SK-N-SH (cell line): ENCODE results near the gene USP36. TPM values are rescaled to one million over a fixed set of nuclear protein-coding genes. Genes with fewer than 3 reads are reported as not detected.

ENCODE experiments used
- CTCF ChIA-PET: fragments of 300-600, 350-600 bp; formaldehyde crosslinking; extraction: SDS; loops from one replicate; lab custom pipeline; 2021; lab: Yijun Ruan, JAX
- POLR2A ChIA-PET: fragments of 350-600 bp; sonication (Branson Sonifier 250); formaldehyde crosslinking; extraction: SDS; loops from one replicate; lab custom pipeline; 2020; ENCODE audit warnings: antibody characterized with exemption, inconsistent platforms; lab: Yijun Ruan, JAX
- DNase-seq: peaks from one replicate; pipeline ENCODE4 v3.0.0; 2012
- H2AFZ ChIP-seq: fragments of 200-600 bp; sonication (generic); 2 replicates; pipeline ENCODE4 v1.8.1; 2016; ENCODE audit warnings: antibody characterized with exemption, mild to moderate bottlenecking, low read depth
- H3F3A ChIP-seq: fragments of 200-600 bp; sonication (generic); replicated peaks from 2 replicates; pipeline ENCODE3; 2016; ENCODE audit warnings: antibody characterized with exemption, mild to moderate bottlenecking; ENCODE audit not compliant: insufficient read depth
- H3K27ac ChIP-seq, 2 experiments: fragments of 200-500 bp in 1 of 2; fragments of 200-600 bp in 1 of 2; sonication (Bioruptor generic) in 1 of 2; sonication (generic), shearing (Covaris generic) in 1 of 2; 2 replicates each; pipeline versions ENCODE4 v1.5.1 to v1.6.1; 2014 to 2016; ENCODE audit warnings: low read depth in 2 of 2, inconsistent platforms in 1 of 2, low read length in 1 of 2, mild to moderate bottlenecking in 1 of 2, mixed read lengths in 1 of 2
- H3K27me3 ChIP-seq: fragments of 200-600 bp; sonication (generic), shearing (Covaris generic); 2 replicates; pipeline ENCODE4 v1.6.1; 2016; ENCODE audit warnings: mixed run types; ENCODE audit not compliant: insufficient read depth
- H3K36me3 ChIP-seq, 2 experiments: fragments of 200-500 bp in 1 of 2; fragments of 200-600 bp in 1 of 2; sonication (Bioruptor generic) in 1 of 2; sonication (generic) in 1 of 2; replicated peaks in 1 of 2; 2 replicates each; pipeline versions ENCODE3 to v1.5.1; 2014 to 2016; ENCODE audit warnings: low read length in 1 of 2, mild to moderate bottlenecking in 1 of 2; ENCODE audit not compliant: insufficient read depth in 2 of 2, control insufficient read depth in 1 of 2
- H3K4me1 ChIP-seq, 2 experiments: fragments of 200-500 bp in 1 of 2; fragments of 200-600 bp in 1 of 2; sonication (Bioruptor generic) in 1 of 2; sonication (generic), shearing (Covaris generic) in 1 of 2; 2 replicates each; pipeline versions ENCODE4 v1.5.1 to v1.6.1; 2014 to 2016; ENCODE audit warnings: low read depth in 1 of 2, low read length in 1 of 2, mixed run types in 1 of 2; ENCODE audit not compliant: insufficient read depth in 2 of 2, control insufficient read depth in 1 of 2
- H3K4me2 ChIP-seq: fragments of 200-600 bp; sonication (generic), shearing (Covaris generic); 2 replicates; pipeline ENCODE4 v1.6.1; 2017; ENCODE audit warnings: mixed run types
- H3K4me3 ChIP-seq, 2 experiments: fragments of 200-500 bp in 1 of 2; fragments of 200-600 bp in 1 of 2; sonication (Bioruptor generic) in 1 of 2; sonication (generic), shearing (Covaris generic) in 1 of 2; 2 replicates each; pipeline versions ENCODE4 v1.5.1 to v1.8.1; 2014 to 2016; ENCODE audit warnings: low read depth in 2 of 2, inconsistent platforms in 1 of 2, low read length in 1 of 2, mild to moderate bottlenecking in 1 of 2, mixed read lengths in 1 of 2, moderate library complexity in 1 of 2
- H3K79me2 ChIP-seq: fragments of 200-600 bp; sonication (generic); 2 replicates; pipeline ENCODE4 v1.8.1; 2017; ENCODE audit warnings: mild to moderate bottlenecking; ENCODE audit not compliant: insufficient read depth
- H3K9ac ChIP-seq: fragments of 200-600 bp; sonication (generic); 2 replicates; pipeline ENCODE4 v1.6.1; 2017; ENCODE audit warnings: mixed run types
- H3K9me2 ChIP-seq: fragments of 200-600 bp; sonication (generic); 2 replicates; pipeline ENCODE4 v1.6.1; 2017; ENCODE audit warnings: mixed run types
- H3K9me3 ChIP-seq: fragments of 200-600 bp; sonication (generic); 2 replicates; pipeline ENCODE4 v1.6.1; 2017; ENCODE audit warnings: mixed run types, mild to moderate bottlenecking, moderate library complexity
- H4K20me1 ChIP-seq: fragments of 200-600 bp; sonication (generic); 2 replicates; pipeline ENCODE4 v1.6.1; 2017; ENCODE audit warnings: mild to moderate bottlenecking, mixed run types; ENCODE audit not compliant: insufficient read depth
- EP300 ChIP-seq, 2 experiments: IDR thresholded peaks; 2 replicates each; pipeline versions ENCODE4 v1.4.0 to v1.6.1; 2012; ENCODE audit warnings: borderline replicate concordance in 1 of 2, low read depth in 1 of 2, low read length in 1 of 2
- EZH2phosphoT487 ChIP-seq: fragments of 200-600 bp; sonication (generic); IDR thresholded peaks from 2 replicates; pipeline ENCODE4 v1.6.1; 2017; ENCODE audit warnings: low read depth, mixed run types, mild to moderate bottlenecking, antibody characterized with exemption, moderate library complexity, borderline replicate concordance
- FOSL2 ChIP-seq: IDR thresholded peaks from 2 replicates; pipeline ENCODE4 v1.4.0; 2012; ENCODE audit warnings: low read depth, mild to moderate bottlenecking, moderate library complexity, borderline replicate concordance
- FOXJ3 ChIP-seq: sonication (generic); formaldehyde crosslinking; IDR thresholded peaks from 2 replicates; pipeline ENCODE4 v1.5.1; 2020; ENCODE audit warnings: mild to moderate bottlenecking, missing genetic modification reagents
- FOXM1 ChIP-seq: IDR thresholded peaks from 2 replicates; pipeline ENCODE4 v1.4.0; 2012; ENCODE audit warnings: low read depth, mild to moderate bottlenecking
- MXI1 ChIP-seq: IDR thresholded peaks from 2 replicates; pipeline ENCODE4 v1.6.1; 2012; ENCODE audit warnings: mild to moderate bottlenecking, low read depth, low read length, improper control_type of control experiment
- NFIC ChIP-seq: IDR thresholded peaks from 2 replicates; pipeline ENCODE4 v1.4.0; 2012; ENCODE audit warnings: borderline replicate concordance
- NRF1 ChIP-seq: IDR thresholded peaks from 2 replicates; pipeline ENCODE4 v1.6.1; 2012; ENCODE audit warnings: low read depth, mild to moderate bottlenecking, low read length
- RAD21 ChIP-seq: IDR thresholded peaks from 2 replicates; pipeline ENCODE4 v1.6.1; 2012; ENCODE audit warnings: mild to moderate bottlenecking, low read length
- RCOR1 ChIP-seq: fragments of 150-350 bp; IDR thresholded peaks from 2 replicates; pipeline ENCODE4 v1.6.1; 2017; ENCODE audit warnings: antibody characterized with exemption, low read length
- REST ChIP-seq: IDR thresholded peaks from 2 replicates; pipeline ENCODE4 v1.6.1; 2012; ENCODE audit warnings: mild to moderate bottlenecking, low read depth, low read length, moderate library complexity
- RFX5 ChIP-seq: IDR thresholded peaks from 2 replicates; pipeline ENCODE4 v1.6.1; 2012; ENCODE audit warnings: mild to moderate bottlenecking, improper control_type of control experiment, low read length
- RXRA ChIP-seq: IDR thresholded peaks from 2 replicates; pipeline ENCODE4 v1.4.0; 2012; ENCODE audit warnings: low read depth, mild to moderate bottlenecking, borderline replicate concordance
- SMC3 ChIP-seq: IDR thresholded peaks from 2 replicates; pipeline ENCODE4 v1.6.1; 2012; ENCODE audit warnings: low read depth, low read length, improper control_type of control experiment
- TAF1 ChIP-seq: IDR thresholded peaks from 2 replicates; pipeline ENCODE4 v1.6.1; 2012; ENCODE audit warnings: low read depth, mild to moderate bottlenecking, low read length, moderate library complexity, borderline replicate concordance
- TCF12 ChIP-seq: IDR thresholded peaks from 2 replicates; pipeline ENCODE4 v1.4.0; 2012
- TEAD4 ChIP-seq: IDR thresholded peaks from 2 replicates; pipeline ENCODE4 v1.4.0; 2012; ENCODE audit warnings: mild to moderate bottlenecking, borderline replicate concordance; ENCODE audit not compliant: insufficient read depth
- ZBTB33 ChIP-seq: IDR thresholded peaks from 2 replicates; pipeline ENCODE4 v1.4.0; 2012; ENCODE audit warnings: low read depth, borderline replicate concordance
- WGBS: methylation state at CpG from one replicate; pipeline ENCODE4 v1.1.6; 2017; ENCODE audit warnings: low lambda C conversion rate; 5-methylcytosine and 5-hydroxymethylcytosine counted together
- polyA plus RNA-seq, 3 experiments: library from polyadenylated mRNA; depleted of rRNA; stranded (reverse); fragments of >200 nt; gene quantifications; 2 replicates each; pipeline ENCODE4 v1.2.3, GENCODE V29; 2012
- TF ChIP-seq, protein P1 (sequence below): IDR thresholded peaks from 2 replicates; pipeline ENCODE4 v1.4.0; 2012; ENCODE audit warnings: low read depth
- TF ChIP-seq, protein P2 (sequence below): IDR thresholded peaks from 2 replicates; pipeline ENCODE4 v1.4.0; 2012; ENCODE audit warnings: low read depth, borderline replicate concordance

The USP36 gene
- polyA plus RNA-seq, 1 of the 3 experiments (the other 2 are of a cell fraction) = 34.6 TPM

DNA sequence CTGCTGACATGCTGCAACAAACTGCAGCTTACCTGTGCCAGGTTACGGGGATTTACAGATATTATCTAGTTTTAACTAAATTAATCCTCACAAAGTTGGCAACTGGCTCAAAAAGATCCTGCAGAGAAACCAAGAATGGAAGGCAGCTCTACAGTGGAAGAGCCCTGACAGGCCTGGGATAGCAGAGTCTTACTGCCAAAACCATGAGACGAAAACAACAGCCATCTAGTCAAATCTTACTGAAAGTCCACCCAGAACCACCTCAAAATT is 8.1 kb downstream of the USP36 start:
- Histone ChIP-seq H3K9me3 (no peaks in the 10 kb centered on the region), H3K4me3 (no peak overlapping the region), H3F3A (peaks cover 7% of the 10 kb centered on the region), H3K36me3 (peaks cover 74 to 86% of the 10 kb centered on the region in 2 experiments), H3K79me2 (peaks cover 94% of the 10 kb centered on the region), H3K27me3 (no peaks in the 10 kb centered on the region), H2AFZ (no peak overlapping the region), H3K27ac (no peak overlapping the region), H4K20me1 (peaks cover 36% of the 10 kb centered on the region), H3K4me2 (no peak overlapping the region), H3K9ac (no peak overlapping the region), H3K4me1 (peaks cover under 1 to 10% of the 10 kb centered on the region in 2 experiments; a peak in 2 of 4 replicates), H3K9me2 (no peaks in the 10 kb centered on the region)
- TF ChIP-seq EP300 (IDR thresholded peaks at IDR 0.05; ENCODE audit: borderline replicate concordance in 1 of 2, low read depth in 1 of 2, low read length in 1 of 2) = no peak
- TF ChIP-seq TAF1 = no peak
- no peak for TF ChIP-seq ZBTB33
- no peak for TF ChIP-seq NFIC
- TF ChIP-seq, protein P1, sequence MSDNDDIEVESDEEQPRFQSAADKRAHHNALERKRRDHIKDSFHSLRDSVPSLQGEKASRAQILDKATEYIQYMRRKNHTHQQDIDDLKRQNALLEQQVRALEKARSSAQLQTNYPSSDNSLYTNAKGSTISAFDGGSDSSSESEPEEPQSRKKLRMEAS = no peak
- no peak for TF ChIP-seq NRF1
- TF ChIP-seq MXI1 = no peak
- no peak for TF ChIP-seq FOXJ3
- WGBS = 100% methylated on average over 2 of the region's 2 CpGs
- POLR2A ChIA-PET = no interaction called here
- DNase-seq = no peak
- CTCF ChIA-PET = interaction anchor here (1.7 to 2.5 kb wide), 3 partner anchors 9 to 335 kb away, joined by 6 to 8 read pairs (median 6); no protein-coding TSS in a partner anchor

- peaks cover 31% of the 10 kb centered on the region for H4K20me1 ChIP-seq
- H3K36me3 ChIP-seq = peaks cover 73 to 82% of the 10 kb centered on the region in 2 experiments
- H3K79me2 ChIP-seq = peaks cover 89% of the 10 kb centered on the region
- H3K27me3 ChIP-seq = no peaks in the 10 kb centered on the region
- no peaks in the 10 kb centered on the region for H3K9me3 ChIP-seq
- H3K4me3 ChIP-seq = no peak overlapping the region
- ChIA-PET CTCF (interaction anchor here (1.7 to 2.5 kb wide), 3 partner anchors 9 to 335 kb away, joined by 6 to 8 read pairs (median 6); no protein-coding TSS in a partner anchor), POLR2A (no interaction called here)
- no peak overlapping the region for H3K9ac ChIP-seq
- H3K4me2 ChIP-seq = no peak overlapping the region
- WGBS = 96% methylated on average over 15 of the region's 15 CpGs
- no peak overlapping the region for H3K27ac ChIP-seq
- peaks cover 7% of the 10 kb centered on the region for H3F3A ChIP-seq
- no peaks in the 10 kb centered on the region for H3K9me2 ChIP-seq
- DNase-seq = no peak
- peaks cover 0 to 10% of the 10 kb centered on the region in 2 experiments; a peak in 1 of 4 replicates for H3K4me1 ChIP-seq
- no peak overlapping the region for H2AFZ ChIP-seq
- no peak for TF ChIP-seq RCOR1
- TF ChIP-seq, protein P2, sequence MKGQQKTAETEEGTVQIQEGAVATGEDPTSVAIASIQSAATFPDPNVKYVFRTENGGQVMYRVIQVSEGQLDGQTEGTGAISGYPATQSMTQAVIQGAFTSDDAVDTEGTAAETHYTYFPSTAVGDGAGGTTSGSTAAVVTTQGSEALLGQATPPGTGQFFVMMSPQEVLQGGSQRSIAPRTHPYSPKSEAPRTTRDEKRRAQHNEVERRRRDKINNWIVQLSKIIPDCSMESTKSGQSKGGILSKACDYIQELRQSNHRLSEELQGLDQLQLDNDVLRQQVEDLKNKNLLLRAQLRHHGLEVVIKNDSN = no peak
- no peak for TF ChIP-seq NFIC
- TF ChIP-seq EZH2phosphoT487 = no peak
- no peak for TF ChIP-seq FOXJ3
- no peak for TF ChIP-seq RFX5
- TF ChIP-seq TEAD4 = no peak
- no peak for TF ChIP-seq RAD21
- no peak for TF ChIP-seq REST
- TF ChIP-seq SMC3 = no peak
- no peak for TF ChIP-seq MXI1
- TF ChIP-seq FOSL2 = no peak
- no peak for TF ChIP-seq TCF12
- no peak for TF ChIP-seq FOXM1
- TF ChIP-seq RXRA = no peak
These were observed 8.7 kb downstream of the USP36 start for GRCh38 chr17:78831688-78832540.
